ENCODE results near the gene CSNK2A2. TPM values are rescaled to one million over a fixed set of nuclear protein-coding genes. Genes with fewer than 3 reads are reported as not detected.

Gene CSNK2A2
- total and polyA plus RNA-seq, 10 of the 15 experiments (the other 5 are each of a cell fraction or from before 2014, with no cell fraction given) = 17.4 to 79.1 (median 29.4) TPM

- no peak for TF ChIP-seq EP300 (IDR thresholded peaks at IDR 0.05; ENCODE audit: borderline replicate concordance in 1 of 2, control insufficient read depth in 1 of 2, low read depth in 2 of 2, low read length in 2 of 2)
- TF ChIP-seq E4F1 (IDR thresholded peaks at IDR 0.05; ENCODE audit: borderline replicate concordance, partially characterized antibody) = no peak
- no peak for TF ChIP-seq TCF3 (IDR thresholded peaks at IDR 0.05; ENCODE audit: borderline replicate concordance, insufficient read depth, low read depth, low read length)
- TF ChIP-seq GABPA (IDR thresholded peaks at IDR 0.05; ENCODE audit: low read depth) = no peak
- TF ChIP-seq IRF3 (IDR thresholded peaks at IDR 0.05) = no peak
- TF ChIP-seq RELA (IDR thresholded peaks at IDR 0.05; ENCODE audit: borderline replicate concordance, partially characterized antibody) = no peak
- TF ChIP-seq YY1 (IDR thresholded peaks at IDR 0.05; ENCODE audit: low read depth, low read length) = no peak
- TF ChIP-seq STAT1 (conservative IDR thresholded peaks at IDR 0.05) = no peak
- no peak for TF ChIP-seq TAF1 (IDR thresholded peaks at IDR 0.05; ENCODE audit: borderline replicate concordance, low read depth, low read length)
- no peak for TF ChIP-seq FOXM1 (IDR thresholded peaks at IDR 0.05; ENCODE audit: low read depth, low read length)
- TF ChIP-seq CBX3 (IDR thresholded peaks at IDR 0.05; ENCODE audit: borderline replicate concordance, low read depth) = no peak
These were observed 3.1 kb downstream of the CSNK2A2 start (continued) for GRCh38 chr16:58194790-58195189.

Measured in GM12878 (cell line).